GM12873 (cell line): Measurements from ENCODE around the gene LTBP3.

ENCODE experiments used
- TF ChIP-seq, protein P1 (sequence below): IDR thresholded peaks from 2 replicates; pipeline ENCODE4 v1.5.1; 2012; ENCODE audit warnings: low read depth, mild to moderate bottlenecking, moderate library complexity, low read length, control low read depth; ENCODE audit not compliant: insufficient read depth; ENCODE audit errors: missing control alignments

LTBP3 gene

DNA sequence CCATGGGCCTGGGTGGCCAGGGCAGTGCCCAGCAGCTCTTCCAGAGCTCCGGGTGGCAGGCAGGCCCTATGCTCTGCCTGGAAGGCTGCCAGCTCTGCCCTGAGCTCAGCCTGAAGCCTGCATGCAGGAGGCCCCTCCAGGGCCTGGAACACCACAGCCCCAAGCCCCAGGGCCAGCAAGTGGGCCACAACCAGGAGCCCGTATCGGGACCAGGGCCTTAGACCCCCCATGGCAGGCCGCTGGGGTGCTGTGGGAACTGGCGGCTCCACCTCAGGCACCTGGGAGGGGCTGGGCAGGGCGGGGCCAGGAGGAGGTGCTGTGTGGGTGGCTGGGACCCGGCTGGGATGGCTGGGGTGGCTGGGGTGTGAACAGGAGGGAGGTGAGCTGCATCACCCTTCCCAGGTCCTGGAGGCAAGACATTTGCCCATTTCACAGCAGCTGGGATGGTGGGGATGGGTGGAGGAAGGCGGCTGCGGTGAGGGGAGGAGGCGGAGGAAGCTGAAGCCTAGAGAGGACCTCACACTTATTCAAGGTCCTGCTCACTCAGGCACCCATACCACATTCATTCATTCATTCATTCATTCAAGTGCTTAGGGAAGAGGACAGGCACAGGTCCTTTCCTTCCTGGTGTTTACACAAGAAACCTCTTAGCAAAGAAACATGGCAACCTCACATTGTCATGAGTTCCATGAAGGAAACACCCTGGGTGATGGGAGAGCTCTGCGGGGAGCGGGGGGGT, 37.6 kb upstream of the LTBP3 start, which contains the start of gene KCNK7:
Gene KCNK7 (minus strand): TSS at position 258 of the 739 bp plus-strand sequence. CDS start 28 bp downstream, at position 230.
- TF ChIP-seq, protein P1, sequence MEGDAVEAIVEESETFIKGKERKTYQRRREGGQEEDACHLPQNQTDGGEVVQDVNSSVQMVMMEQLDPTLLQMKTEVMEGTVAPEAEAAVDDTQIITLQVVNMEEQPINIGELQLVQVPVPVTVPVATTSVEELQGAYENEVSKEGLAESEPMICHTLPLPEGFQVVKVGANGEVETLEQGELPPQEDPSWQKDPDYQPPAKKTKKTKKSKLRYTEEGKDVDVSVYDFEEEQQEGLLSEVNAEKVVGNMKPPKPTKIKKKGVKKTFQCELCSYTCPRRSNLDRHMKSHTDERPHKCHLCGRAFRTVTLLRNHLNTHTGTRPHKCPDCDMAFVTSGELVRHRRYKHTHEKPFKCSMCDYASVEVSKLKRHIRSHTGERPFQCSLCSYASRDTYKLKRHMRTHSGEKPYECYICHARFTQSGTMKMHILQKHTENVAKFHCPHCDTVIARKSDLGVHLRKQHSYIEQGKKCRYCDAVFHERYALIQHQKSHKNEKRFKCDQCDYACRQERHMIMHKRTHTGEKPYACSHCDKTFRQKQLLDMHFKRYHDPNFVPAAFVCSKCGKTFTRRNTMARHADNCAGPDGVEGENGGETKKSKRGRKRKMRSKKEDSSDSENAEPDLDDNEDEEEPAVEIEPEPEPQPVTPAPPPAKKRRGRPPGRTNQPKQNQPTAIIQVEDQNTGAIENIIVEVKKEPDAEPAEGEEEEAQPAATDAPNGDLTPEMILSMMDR = no peak

DNA sequence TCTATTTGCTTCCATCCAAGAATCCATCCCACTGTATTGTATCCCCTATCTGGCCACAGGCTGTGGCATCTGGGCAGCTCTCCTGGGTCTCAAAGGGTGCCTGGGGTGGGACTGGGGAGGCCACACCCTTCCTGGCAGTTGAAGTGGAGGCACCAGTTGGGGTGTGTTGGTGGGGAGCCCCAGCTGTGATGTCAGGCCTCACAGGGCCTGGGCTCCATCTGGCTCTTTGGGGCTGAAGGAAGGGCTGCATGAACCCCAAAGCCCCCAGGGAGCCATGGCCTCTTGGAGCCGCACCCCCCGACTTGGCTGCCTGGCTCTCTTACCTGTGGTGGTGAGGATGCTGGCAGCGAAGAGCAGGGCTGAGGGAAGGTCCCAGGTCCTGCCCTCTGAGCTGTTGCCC, 37.0 kb upstream of the LTBP3 start:
- TF ChIP-seq, protein P1 = no peak

DNA sequence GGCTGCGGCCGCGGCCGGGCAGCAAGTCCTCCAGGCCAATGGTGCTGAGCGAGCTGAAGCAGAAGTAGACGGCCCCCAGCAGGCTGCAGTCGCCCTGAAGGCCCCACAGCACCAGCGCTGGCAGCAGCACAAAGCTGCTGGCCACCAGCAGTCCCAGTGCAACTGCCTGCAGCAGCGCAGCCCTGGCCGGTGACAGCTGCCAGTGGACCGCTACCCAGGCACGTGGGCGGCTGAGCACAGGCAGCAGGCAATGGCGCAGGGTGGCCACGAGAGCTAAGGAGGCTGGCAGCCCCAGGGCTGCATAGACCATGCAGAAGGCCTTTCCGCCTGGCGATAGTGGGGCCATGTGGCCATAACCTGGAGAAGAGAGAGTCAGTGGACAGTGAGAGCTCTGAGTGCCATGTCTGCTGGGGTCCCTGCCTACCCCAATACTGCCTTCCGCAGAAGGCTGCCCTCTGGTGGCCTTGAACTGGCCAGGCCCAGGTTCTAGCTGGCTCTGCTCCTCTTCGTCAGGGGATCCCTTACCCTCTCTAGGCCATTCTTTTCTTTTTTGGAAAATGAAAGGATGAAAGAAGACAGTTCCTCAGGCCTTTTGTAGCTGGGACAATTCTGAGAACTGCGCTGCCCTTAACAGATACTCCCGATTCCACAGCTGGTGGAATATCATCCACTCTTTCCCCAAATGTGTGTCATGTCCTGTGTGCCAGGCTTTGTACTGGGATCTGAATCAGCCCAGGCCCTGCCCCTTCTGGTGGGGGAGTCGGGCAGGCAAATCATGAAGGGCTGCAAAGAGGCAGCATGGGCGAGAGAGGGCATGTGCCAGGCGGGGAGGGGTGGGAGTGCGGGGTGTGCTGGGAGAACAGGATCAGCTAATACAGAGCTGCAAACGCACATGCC, 35.6 kb upstream of the LTBP3 start:
- TF ChIP-seq, protein P1 = peak; percentile 85

DNA sequence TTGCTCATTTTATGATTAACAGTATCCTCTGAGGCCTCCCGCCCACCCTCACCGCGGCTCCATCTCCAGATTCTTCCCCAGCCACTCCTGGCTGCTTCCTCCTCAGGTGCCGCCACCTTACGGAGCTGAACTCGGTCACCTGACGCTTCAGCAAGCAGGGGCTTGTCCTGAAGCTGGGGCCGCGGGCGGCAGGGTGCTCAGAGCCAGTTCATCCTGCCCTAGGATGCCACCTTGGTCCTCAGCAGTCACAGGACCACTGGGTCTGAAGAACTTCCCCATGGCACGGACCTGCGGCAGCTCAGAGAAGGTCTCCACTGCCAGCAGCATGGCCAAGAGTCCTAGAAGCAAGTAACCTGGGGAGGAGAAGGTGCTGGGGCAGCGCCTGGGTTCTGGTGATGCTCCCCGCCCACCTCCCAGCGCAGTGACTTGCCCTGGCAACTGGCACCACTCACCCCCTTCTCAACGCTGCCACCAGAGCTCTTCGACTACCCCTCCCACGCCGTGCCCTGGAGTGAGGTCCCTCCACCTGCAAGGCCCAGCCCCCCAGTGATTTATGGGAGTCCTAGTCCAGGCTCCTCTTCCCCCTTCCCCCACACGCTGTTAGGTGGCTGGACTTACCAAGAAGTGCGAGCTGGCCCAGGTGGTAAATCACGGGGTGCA, 34.8 kb upstream of the LTBP3 start:
- TF ChIP-seq, protein P1 = no peak

DNA sequence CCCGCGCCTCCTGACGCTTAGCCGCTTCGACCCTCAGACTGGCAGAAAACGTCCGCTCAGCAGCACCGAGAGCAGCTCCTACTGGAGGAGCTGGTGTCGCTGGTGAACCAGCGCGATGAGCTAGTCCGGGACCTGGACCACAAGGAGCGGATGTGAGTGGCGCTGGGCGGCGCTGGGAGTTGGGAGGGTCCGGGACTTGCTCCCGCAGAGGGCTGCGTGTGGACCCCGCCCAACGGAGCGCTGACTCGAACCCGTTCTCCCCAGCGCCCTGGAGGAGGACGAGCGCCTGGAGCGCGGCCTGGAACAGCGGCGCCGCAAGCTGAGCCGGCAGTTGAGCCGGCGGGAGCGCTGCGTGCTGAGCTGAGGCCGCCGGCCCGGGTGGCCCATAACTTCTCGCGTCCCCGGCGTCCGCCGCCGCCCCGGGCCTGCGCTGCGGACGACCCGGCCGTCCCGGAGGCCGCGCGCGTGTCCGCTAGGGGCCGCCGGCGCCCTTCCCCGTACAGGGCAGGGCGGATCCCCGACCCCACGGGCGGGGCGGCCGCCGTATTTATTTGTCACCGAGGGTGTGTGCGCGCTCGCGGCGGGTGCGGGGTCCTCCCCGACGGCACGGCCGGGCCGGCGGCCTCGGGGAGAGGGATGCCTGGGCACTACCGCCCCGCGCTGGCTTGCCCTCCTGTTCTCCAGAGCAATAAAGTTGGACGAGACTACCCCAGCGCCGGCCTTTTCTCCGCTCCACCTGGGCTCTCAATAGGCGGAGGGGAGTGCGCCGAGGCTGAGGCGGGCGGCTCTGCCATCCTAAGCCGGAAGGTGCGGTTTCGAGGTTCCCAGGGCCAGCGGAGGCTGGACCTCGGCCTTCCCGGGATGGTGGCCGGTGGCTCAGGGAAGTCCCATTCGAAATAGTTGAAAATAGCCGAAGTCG, 34.0 kb upstream of the LTBP3 start:
- TF ChIP-seq, protein P1 = no peak

DNA sequence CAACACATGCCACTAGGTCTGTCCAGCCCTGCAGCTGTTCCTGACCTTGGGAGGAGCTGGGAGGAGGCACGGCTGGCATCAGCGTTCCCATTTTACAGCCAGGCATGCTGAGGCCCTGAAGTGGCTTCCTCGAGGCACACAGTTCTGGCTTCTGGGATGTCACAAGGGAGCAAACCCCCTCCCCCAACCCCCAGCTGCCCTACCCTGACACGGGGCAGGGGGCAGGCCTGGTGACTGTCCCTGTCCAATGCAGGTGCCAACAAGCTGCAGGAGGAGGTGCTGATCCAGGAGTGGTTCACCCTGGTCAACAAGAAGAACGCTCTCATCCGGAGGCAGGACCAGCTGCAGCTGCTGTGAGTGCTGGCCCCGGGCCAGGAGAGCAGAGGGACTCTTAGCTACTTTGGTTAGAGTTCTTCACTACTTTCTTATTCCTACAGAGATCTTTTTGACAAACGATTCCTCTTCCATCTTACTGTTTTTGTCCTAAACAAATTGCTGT, 32.1 kb upstream of the LTBP3 start:
- TF ChIP-seq, protein P1 = no peak
